MG63 (cell line): ENCODE measurements around the gene ERC2. TPM values are rescaled to one million over a fixed set of nuclear protein-coding genes. Genes with fewer than 3 reads are reported as not detected.
"Not testable (repeated sequence)": the region's sequence is repeated elsewhere in the genome, so short reads cannot be mapped to it uniquely, and the experiment has no call there.

ENCODE experiments used
- DNase-seq: peaks from one replicate; pipeline ENCODE4 v3.0.0-alpha.2; 2020
- H3K27me3 ChIP-seq: fragments of 250-450 bp; sonication (Bioruptor Pico); 2 replicates; pipeline ENCODE4 v1.5.1; 2020; ENCODE audit warnings: mild to moderate bottlenecking, moderate library complexity
- H3K36me3 ChIP-seq: fragments of 250-450 bp; sonication (Bioruptor Pico); 2 replicates; pipeline ENCODE4 v1.5.1; 2020; ENCODE audit warnings: mild to moderate bottlenecking, moderate library complexity
- H3K4me3 ChIP-seq: fragments of 250-450 bp; sonication (Bioruptor Pico); 2 replicates; pipeline ENCODE4 v1.5.1; 2020; ENCODE audit warnings: mild to moderate bottlenecking, moderate library complexity
- H3K9me3 ChIP-seq: fragments of 250-450 bp; sonication (Bioruptor Pico); 2 replicates; pipeline ENCODE4 v1.5.1; 2020; ENCODE audit warnings: mild to moderate bottlenecking, moderate library complexity
- total RNA-seq: library from RNA; depleted of rRNA; stranded (reverse); fragments of >200 nt; shearing (Covaris generic); gene quantifications from 2 replicates; pipeline ENCODE4 v1.2.3, GENCODE V29; 2014; ENCODE audit warnings: low replicate concordance; rRNA removed

Gene ERC2
- not detected in 2 replicates for total RNA-seq

DNA sequence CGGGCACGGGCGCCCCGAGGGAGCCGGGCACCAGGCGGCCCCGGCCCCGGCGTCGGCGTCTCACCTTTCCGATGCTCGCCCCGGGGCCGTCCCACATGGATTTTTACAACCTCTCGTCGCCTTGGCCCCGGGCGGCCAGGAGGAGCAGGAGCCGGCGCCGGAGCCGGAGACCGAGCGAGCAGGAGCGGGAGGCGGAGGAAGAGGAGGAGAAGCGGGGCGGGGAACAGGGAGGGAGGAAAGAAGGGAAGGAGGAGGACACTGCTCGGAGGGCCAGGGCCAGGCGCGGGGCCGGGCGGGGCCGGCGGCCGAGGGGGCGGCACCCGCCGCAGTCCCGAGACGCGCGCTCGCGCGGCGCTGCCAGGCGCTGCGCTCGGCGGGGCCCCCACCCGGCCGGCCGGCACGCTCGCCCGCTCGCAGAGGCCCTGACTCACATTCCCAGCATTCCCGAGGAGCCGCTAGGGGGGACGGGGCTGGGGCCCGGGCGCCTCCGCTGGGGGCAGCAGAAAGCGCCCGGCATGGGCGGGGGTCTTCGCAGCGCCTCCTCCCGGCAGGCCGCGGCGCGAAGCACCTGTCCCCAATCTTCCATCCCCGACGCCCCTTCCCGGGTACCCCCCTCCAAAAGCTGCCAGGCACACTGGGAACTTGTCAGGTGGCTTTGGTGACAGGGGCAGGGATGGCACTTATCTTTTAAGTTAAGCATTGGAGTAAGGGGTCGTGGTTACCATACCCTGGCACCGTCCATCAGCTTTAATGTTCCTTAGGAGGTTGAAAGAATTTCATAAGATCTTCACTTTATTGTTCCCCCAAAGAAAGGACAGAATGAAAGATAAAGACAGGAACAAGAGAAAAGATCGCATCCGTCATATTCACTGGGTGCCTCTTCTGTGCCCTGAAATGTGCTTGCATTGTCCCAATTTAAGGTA, at the start of gene ERC2:
Gene ERC2, minus strand, starts transcription at position 284 of the 923 bp plus-strand sequence.
- H3K27me3 ChIP-seq, result peaks cover 7% of the 10 kb centered on the region
- DNase-seq, result peak; percentile 63
- peak within 1 kb of the TSS; percentile 41 for H3K4me3 ChIP-seq
- no peaks in the 10 kb centered on the region for H3K36me3 ChIP-seq
- H3K9me3 ChIP-seq, result no peaks in the 10 kb centered on the region

- H3K36me3 ChIP-seq, result no peaks in the 10 kb centered on the region
- DNase-seq, result no peak
- H3K27me3 ChIP-seq, result no peaks in the 10 kb centered on the region
- H3K9me3 ChIP-seq, result no peaks in the 10 kb centered on the region
- H3K4me3 ChIP-seq, result no peak overlapping the region
Observed at GRCh38 chr3:56502738-56503137, 34.5 kb upstream of the ERC2 start.

DNA sequence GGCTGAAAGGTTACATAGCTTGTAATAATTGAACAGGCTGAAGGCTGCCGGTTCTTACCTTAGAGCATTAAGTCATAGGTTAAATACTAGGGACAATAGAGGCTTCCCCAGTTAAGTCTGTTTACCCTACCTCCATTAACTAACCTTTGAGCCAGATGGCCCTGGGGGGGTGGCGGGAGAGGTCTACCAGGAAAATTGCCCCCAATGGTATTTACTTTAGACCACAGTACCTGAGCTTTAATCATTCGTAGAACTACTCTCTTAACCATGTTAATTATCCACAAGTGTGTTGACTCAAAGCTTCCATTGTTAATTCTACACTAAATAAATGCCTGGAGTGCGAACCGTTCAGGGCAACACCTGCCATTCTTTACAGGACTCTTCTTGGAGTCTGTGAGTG, 28.1 kb upstream of the ERC2 start:
- not testable (repeated sequence) for H3K9me3 ChIP-seq, H3K4me3 ChIP-seq, DNase-seq, H3K27me3 ChIP-seq, H3K36me3 ChIP-seq

DNA sequence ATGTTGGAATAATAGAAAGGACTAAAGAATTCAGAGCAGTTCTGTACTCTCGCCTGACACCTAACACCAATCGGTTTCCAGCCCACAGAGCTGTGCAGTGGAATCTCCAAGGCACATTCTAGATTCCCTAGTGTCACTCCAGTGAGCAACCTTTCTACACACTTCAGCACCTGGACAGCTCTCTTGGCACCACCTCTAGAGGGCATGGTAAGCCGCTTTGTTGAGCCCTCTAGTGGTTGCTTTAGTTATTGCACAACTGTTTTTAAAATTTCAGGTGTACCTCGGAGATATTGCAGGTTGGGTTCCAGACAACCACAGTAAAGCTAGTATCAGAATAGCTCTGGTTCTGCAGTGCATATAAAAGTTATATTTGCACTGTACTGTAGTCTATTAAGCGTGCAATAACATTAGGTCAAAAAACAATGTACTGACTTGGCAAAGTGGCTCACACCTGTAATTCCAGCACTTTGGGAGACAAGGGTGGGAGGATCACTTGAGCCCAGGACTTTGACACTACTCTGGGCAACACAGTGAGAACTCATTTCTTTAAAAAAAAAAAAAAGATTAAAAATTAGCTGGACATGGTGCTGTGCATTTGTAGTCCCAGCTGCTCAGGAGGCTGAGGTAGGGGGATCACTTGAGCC, 26.5 kb upstream of the ERC2 start:
- Histone ChIP-seq H3K4me3 (no peak overlapping the region), H3K36me3 (no peaks in the 10 kb centered on the region), H3K27me3 (no peaks in the 10 kb centered on the region), H3K9me3 (no peaks in the 10 kb centered on the region)
- peak; percentile 60 for DNase-seq

- H3K4me3 ChIP-seq, result no peak overlapping the region
- no peak for DNase-seq
- H3K36me3 ChIP-seq, result no peaks in the 10 kb centered on the region
- H3K9me3 ChIP-seq, result no peaks in the 10 kb centered on the region
- no peaks in the 10 kb centered on the region for H3K27me3 ChIP-seq
Observed at GRCh38 chr3:56491566-56491965, 23.3 kb upstream of the ERC2 start.

DNA sequence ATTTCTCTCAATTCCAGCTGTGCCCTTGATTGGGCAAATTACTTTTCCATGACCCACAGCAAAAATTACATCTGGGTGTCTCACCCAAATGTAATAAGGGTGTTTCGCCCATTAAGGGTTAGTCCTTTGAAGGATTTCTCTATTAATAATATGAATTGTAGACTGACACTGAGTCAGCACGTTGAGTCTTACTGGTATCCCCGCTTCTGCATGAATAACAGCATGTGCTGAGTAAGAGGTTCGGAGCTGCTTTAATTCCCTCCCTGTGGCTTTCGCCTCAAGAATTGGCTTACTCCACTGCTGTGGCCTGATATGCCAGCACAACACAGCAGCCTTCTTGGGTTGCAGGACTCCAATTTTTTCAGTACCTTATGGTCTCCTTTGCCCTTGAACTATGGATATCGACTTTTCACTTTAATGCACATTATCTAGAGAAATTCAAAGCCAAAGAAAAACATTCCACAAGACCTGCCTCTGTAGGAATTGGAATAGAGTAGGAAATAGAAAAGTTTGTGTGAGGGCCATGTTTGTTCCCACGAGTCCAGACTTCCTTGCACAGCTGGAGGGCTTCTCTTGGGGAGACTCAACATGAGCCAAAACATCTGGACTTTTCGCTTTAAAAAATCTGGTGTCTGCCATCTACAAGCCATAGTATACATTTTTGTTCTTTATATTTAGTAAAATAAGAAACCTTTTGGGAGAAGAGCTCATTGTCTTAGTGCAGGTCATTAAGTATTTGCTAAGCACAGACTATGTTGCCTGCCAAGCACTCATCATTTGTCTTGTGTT, 20.7 kb upstream of the ERC2 start:
- H3K27me3 ChIP-seq, result no peaks in the 10 kb centered on the region
- DNase-seq, result no peak
- H3K4me3 ChIP-seq, result no peak overlapping the region
- no peaks in the 10 kb centered on the region for H3K9me3 ChIP-seq
- no peaks in the 10 kb centered on the region for H3K36me3 ChIP-seq

- no peaks in the 10 kb centered on the region for H3K9me3 ChIP-seq
- H3K27me3 ChIP-seq, result no peaks in the 10 kb centered on the region
- H3K4me3 ChIP-seq, result no peak overlapping the region
- DNase-seq, result no peak
- H3K36me3 ChIP-seq, result no peaks in the 10 kb centered on the region
Observed at GRCh38 chr3:56484525-56485032, 16.3 kb upstream of the ERC2 start.

DNA sequence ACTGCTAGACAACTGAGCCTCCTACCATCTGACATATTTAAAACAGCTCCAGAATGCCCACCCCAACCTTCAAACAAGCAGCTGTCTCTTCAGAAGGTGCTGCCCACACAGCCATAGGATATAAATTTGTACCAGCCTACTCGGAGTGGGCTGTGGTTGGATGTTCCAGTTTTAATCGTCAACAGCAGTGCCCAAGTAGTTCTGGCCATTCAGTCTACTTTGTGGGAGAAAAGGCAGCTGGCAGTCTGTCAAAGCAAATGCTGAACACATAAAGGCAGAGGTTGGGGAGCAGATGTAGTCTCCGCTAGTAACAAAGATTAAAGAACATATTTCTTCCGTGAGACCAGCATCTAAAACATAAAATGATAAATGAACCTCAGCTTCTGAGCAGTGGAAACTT, 15.9 kb upstream of the ERC2 start:
- H3K4me3 ChIP-seq, result no peak overlapping the region
- H3K27me3 ChIP-seq, result no peaks in the 10 kb centered on the region
- H3K9me3 ChIP-seq, result no peaks in the 10 kb centered on the region
- no peak for DNase-seq
- no peaks in the 10 kb centered on the region for H3K36me3 ChIP-seq

GRCh38 chr3:56477646-56478045, 9.4 kb upstream of the ERC2 start:
- H3K9me3 ChIP-seq, result no peaks in the 10 kb centered on the region
- DNase-seq, result no peak
- no peak overlapping the region for H3K4me3 ChIP-seq
- H3K27me3 ChIP-seq, result no peaks in the 10 kb centered on the region
- no peaks in the 10 kb centered on the region for H3K36me3 ChIP-seq

GRCh38 chr3:56476771-56477170, 8.5 kb upstream of the ERC2 start:
- DNase-seq, result no peak
- no peaks in the 10 kb centered on the region for H3K9me3 ChIP-seq
- H3K4me3 ChIP-seq, result no peak overlapping the region

GRCh38 chr3:56471771-56472170, 3.5 kb upstream of the ERC2 start:
- H3K27me3 ChIP-seq, result peaks cover 5% of the 10 kb centered on the region
- no peaks in the 10 kb centered on the region for H3K9me3 ChIP-seq
- no peak for DNase-seq
- no peak overlapping the region for H3K4me3 ChIP-seq
- no peaks in the 10 kb centered on the region for H3K36me3 ChIP-seq

More at GRCh38 chr3:56476771-56477170, 8.5 kb upstream of the ERC2 start:
- Histone ChIP-seq H3K27me3 (no peaks in the 10 kb centered on the region), H3K36me3 (no peaks in the 10 kb centered on the region)

DNA sequence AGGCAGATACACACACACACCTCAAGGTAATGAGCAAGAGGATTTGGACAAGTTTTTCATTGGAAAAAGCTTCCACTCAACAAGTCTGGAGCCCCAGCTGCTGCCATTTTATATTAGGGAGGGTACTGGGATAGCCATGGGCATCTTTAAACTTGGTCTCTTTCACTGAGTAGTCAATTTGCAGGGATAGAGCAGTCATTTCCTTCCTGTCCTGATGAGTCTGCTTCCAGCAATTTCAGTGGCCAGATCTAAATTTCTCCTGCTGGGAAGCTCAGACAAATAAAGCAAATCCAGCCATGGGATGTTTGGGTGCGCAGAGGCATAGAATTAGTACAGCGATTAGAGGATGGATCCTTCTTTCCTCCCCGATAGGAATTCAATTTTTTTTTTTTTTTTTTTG, 874 bp upstream of the ERC2 start:
- H3K27me3 ChIP-seq, result peaks cover 7% of the 10 kb centered on the region

GRCh38 chr3:56467801-56468183, 475 bp downstream of the ERC2 start:
- DNase-seq, result no peak
- no peaks in the 10 kb centered on the region for H3K9me3 ChIP-seq
- no peaks in the 10 kb centered on the region for H3K36me3 ChIP-seq
- H3K27me3 ChIP-seq, result peaks cover 7% of the 10 kb centered on the region
- H3K4me3 ChIP-seq, result peak overlapping the region; percentile 41

More for the DNA sequence above, 874 bp upstream of the ERC2 start:
- no peak for DNase-seq
- H3K36me3 ChIP-seq, result no peaks in the 10 kb centered on the region
- H3K4me3 ChIP-seq, result no peak overlapping the region
- no peaks in the 10 kb centered on the region for H3K9me3 ChIP-seq

DNA sequence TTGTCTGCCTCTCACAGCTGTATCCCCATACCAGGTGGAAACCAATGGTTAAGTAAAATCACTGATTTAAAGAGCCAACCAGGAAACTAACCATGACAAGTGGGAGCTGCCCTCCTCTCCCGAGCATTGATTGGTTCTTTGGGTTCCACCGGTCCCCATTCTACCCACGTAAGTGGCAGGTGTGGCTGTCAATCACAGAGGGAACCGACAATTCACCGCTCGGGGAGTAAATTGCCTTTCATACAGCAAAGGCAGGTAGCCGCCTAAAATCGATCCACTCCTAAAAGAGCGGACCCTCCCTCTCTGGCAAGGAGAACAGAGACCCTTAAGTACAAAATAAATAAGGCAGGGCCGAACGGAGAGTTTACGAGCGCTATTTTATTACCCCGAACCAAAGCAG, 1.2 kb downstream of the ERC2 start:
- Histone ChIP-seq H3K36me3 (no peaks in the 10 kb centered on the region), H3K9me3 (no peaks in the 10 kb centered on the region), H3K27me3 (peaks cover 7% of the 10 kb centered on the region), H3K4me3 (no peak overlapping the region)
- peak; percentile 23 for DNase-seq

- H3K9me3 ChIP-seq, result no peaks in the 10 kb centered on the region
- no peaks in the 10 kb centered on the region for H3K27me3 ChIP-seq
- H3K4me3 ChIP-seq, result no peak overlapping the region
- DNase-seq, result no peak
- no peaks in the 10 kb centered on the region for H3K36me3 ChIP-seq
Observed at GRCh38 chr3:56459719-56460118, 8.5 kb downstream of the ERC2 start.

GRCh38 chr3:56459104-56459496, 9.2 kb downstream of the ERC2 start:
- no peaks in the 10 kb centered on the region for H3K36me3 ChIP-seq
- no peaks in the 10 kb centered on the region for H3K27me3 ChIP-seq
- no peak for DNase-seq
- H3K4me3 ChIP-seq, result no peak overlapping the region
- H3K9me3 ChIP-seq, result no peaks in the 10 kb centered on the region
